Thyroid gland (tissue), 4 donors: ENCODE measurements around the gene PRDX5.

Source experiments
- CTCF ChIP-seq, 6 experiments: fragments of 200-600 bp in 3 of 6; fragments of 450-650 bp in 3 of 6; sonication (generic) in 3 of 6; IDR thresholded peaks; one replicate each; pipeline ENCODE4 v1.5.1; 2016 to 2019; ENCODE audit warnings: antibody characterized with exemption in 6 of 6, mild to moderate bottlenecking in 2 of 6, inconsistent platforms in 1 of 6, moderate library complexity in 1 of 6
- POLR2A ChIP-seq, 2 donors: fragments of 450-650 bp; IDR thresholded peaks; one replicate each; pipeline ENCODE4 v1.6.1; 2017; ENCODE audit warnings: antibody characterized with exemption in 2 of 2, mild to moderate bottlenecking in 2 of 2, moderate library complexity in 1 of 2

GRCh38 chr11:64362339-64362738 is 44.4 kb downstream of the PRDX5 start:
- no peak for TF ChIP-seq CTCF (IDR thresholded peaks at IDR 0.05)
- no peak for TF ChIP-seq POLR2A (IDR thresholded peaks at IDR 0.05)
